SU-DHL-6 (cell line): Measurements from ENCODE around the gene WWOX.

Experiments
- EZH2phosphoT487 ChIP-seq: fragments of 200-600 bp; sonication (generic), shearing (Covaris generic); conservative IDR thresholded peaks from 2 replicates; pipeline ENCODE4 v1.6.1; 2018; ENCODE audit warnings: mild to moderate bottlenecking, antibody characterized with exemption, low read length, moderate library complexity, mixed read lengths
- TF ChIP-seq, protein P1 (sequence below): fragments of 200-600 bp; sonication (generic); IDR thresholded peaks from one replicate; pipeline ENCODE4 v1.5.1; 2017; ENCODE audit warnings: antibody characterized with exemption, mild to moderate bottlenecking, low read length, moderate library complexity; ENCODE audit not compliant: insufficient read depth, poor library complexity, severe bottlenecking

DNA sequence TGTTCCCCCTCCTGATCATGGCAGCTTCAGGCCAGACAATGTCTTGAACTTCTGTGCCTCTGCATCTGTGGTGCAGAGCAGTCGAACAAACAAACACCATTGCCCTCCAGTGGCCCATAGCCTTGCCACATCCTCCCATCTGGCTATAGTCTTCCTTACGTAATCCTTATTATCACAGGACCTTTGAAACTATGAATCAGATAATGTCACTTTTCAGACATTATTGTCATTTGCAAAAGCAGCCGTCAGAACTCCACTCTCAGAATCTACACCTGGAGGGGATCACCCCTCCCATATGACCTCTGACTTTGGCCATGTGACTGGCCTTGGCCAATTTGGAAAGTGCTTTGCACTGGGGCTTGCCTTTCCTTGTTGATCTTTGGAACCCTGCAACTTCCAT lies 1113.8 kb downstream of the WWOX start:
- TF ChIP-seq, protein P1, sequence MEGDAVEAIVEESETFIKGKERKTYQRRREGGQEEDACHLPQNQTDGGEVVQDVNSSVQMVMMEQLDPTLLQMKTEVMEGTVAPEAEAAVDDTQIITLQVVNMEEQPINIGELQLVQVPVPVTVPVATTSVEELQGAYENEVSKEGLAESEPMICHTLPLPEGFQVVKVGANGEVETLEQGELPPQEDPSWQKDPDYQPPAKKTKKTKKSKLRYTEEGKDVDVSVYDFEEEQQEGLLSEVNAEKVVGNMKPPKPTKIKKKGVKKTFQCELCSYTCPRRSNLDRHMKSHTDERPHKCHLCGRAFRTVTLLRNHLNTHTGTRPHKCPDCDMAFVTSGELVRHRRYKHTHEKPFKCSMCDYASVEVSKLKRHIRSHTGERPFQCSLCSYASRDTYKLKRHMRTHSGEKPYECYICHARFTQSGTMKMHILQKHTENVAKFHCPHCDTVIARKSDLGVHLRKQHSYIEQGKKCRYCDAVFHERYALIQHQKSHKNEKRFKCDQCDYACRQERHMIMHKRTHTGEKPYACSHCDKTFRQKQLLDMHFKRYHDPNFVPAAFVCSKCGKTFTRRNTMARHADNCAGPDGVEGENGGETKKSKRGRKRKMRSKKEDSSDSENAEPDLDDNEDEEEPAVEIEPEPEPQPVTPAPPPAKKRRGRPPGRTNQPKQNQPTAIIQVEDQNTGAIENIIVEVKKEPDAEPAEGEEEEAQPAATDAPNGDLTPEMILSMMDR, result no peak
- no peak for TF ChIP-seq EZH2phosphoT487
